ENCODE data around the gene A4GALT.
"Not testable (repeated sequence)": the region's sequence is repeated elsewhere in the genome, so short reads cannot be mapped to it uniquely, and the experiment has no call there.

A4GALT gene

GRCh38 chr22:42740320-42740719, 19.6 kb upstream of the A4GALT start:
- DNase-seq: not testable (repeated sequence)

GRCh38 chr22:42734406-42734805, 13.7 kb upstream of the A4GALT start:
- no peak for DNase-seq

GRCh38 chr22:42733394-42733793, 12.7 kb upstream of the A4GALT start:
- DNase-seq: not testable (repeated sequence)

- DNase-seq: no peak
Measured at GRCh38 chr22:42732081-42732480, 11.4 kb upstream of the A4GALT start.

GRCh38 chr22:42726811-42727210, 6.1 kb upstream of the A4GALT start:
- DNase-seq: no peak

- no peak for DNase-seq
Measured at GRCh38 chr22:42725606-42726355, 5.1 kb upstream of the A4GALT start.

- DNase-seq: no peak
Measured at GRCh38 chr22:42724062-42724461, 3.4 kb upstream of the A4GALT start.

- DNase-seq: no peak
Measured at GRCh38 chr22:42721045-42721434, 370 bp upstream of the A4GALT start.

GRCh38 chr22:42719656-42720262, 911 bp downstream of the A4GALT start:
- no peak for DNase-seq

- DNase-seq: no peak
Measured at GRCh38 chr22:42719133-42719532, 1.5 kb downstream of the A4GALT start.

GRCh38 chr22:42717197-42717928, 3.3 kb downstream of the A4GALT start:
- no peak for DNase-seq

GRCh38 chr22:42716649-42717127, 4.0 kb downstream of the A4GALT start:
- DNase-seq: no peak

- no peak for DNase-seq
Measured at GRCh38 chr22:42716221-42716620, 4.4 kb downstream of the A4GALT start.

- DNase-seq: no peak
Measured at GRCh38 chr22:42714768-42715390, 5.8 kb downstream of the A4GALT start.

GRCh38 chr22:42714308-42714707, 6.4 kb downstream of the A4GALT start:
- no peak for DNase-seq

GRCh38 chr22:42711895-42712837, 8.5 kb downstream of the A4GALT start:
- DNase-seq: no peak

- no peak for DNase-seq
Measured at GRCh38 chr22:42711281-42711731, 9.4 kb downstream of the A4GALT start.

GRCh38 chr22:42708417-42708816, 12.3 kb downstream of the A4GALT start:
- DNase-seq: no peak

- no peak for DNase-seq
Measured at GRCh38 chr22:42707496-42707895, 13.2 kb downstream of the A4GALT start.

- no peak for DNase-seq
Measured at GRCh38 chr22:42704896-42705295, 15.8 kb downstream of the A4GALT start.

GRCh38 chr22:42702675-42703074, 18.0 kb downstream of the A4GALT start:
- no peak for DNase-seq

- no peak for DNase-seq
Measured at GRCh38 chr22:42701694-42702093, 19.0 kb downstream of the A4GALT start.

Measured in stimulated activated CD4-positive, alpha-beta T cell treated with anti-CD3 and anti-CD28 coated beads, Interleukin-4, amount 100 ng/mL, for 24 hours (primary cell).